AG04449 (cell line): ENCODE measurements around the gene NOSIP.

ENCODE experiments used
- CTCF ChIA-PET: fragments of 350-600 bp; formaldehyde crosslinking; extraction: SDS; loops from one replicate; lab custom pipeline; 2021; ENCODE audit warnings: antibody characterized with exemption; lab: Yijun Ruan, JAX
- POLR2A ChIA-PET: fragments of 400-600, 350-600 bp; formaldehyde crosslinking; extraction: SDS; loops from one replicate; lab custom pipeline; 2020; ENCODE audit warnings: antibody characterized with exemption, inconsistent platforms; lab: Yijun Ruan, JAX
- DNase-seq: peaks from one replicate; pipeline ENCODE4 v3.0.0-alpha.2; 2010; ENCODE audit warnings: low read depth, low spot score
- H3K4me3 ChIP-seq: 2 replicates; pipeline ENCODE4 v1.5.1; 2011; ENCODE audit warnings: low read depth, mild to moderate bottlenecking, control low read depth, low read length
- TF ChIP-seq, protein P1 (sequence below): IDR thresholded peaks from one replicate; pipeline ENCODE4 v1.5.1; 2011; ENCODE audit warnings: mild to moderate bottlenecking, moderate library complexity, low read length, control low read depth, inconsistent platforms; ENCODE audit not compliant: insufficient read depth; ENCODE audit errors: missing control alignments

The NOSIP gene

GRCh38 chr19:49513746-49514118, 66.6 kb downstream of the NOSIP start:
- H3K4me3 ChIP-seq = peak overlapping the region; percentile 15; the same call in 1 of the 2 replicates
- ChIA-PET CTCF (interaction anchor here (0.9 to 2.4 kb wide), 3 partner anchors 49 to 166 kb away, joined by 3 to 22 read pairs (median 3); no protein-coding TSS in a partner anchor), POLR2A (no interaction called here)

DNA sequence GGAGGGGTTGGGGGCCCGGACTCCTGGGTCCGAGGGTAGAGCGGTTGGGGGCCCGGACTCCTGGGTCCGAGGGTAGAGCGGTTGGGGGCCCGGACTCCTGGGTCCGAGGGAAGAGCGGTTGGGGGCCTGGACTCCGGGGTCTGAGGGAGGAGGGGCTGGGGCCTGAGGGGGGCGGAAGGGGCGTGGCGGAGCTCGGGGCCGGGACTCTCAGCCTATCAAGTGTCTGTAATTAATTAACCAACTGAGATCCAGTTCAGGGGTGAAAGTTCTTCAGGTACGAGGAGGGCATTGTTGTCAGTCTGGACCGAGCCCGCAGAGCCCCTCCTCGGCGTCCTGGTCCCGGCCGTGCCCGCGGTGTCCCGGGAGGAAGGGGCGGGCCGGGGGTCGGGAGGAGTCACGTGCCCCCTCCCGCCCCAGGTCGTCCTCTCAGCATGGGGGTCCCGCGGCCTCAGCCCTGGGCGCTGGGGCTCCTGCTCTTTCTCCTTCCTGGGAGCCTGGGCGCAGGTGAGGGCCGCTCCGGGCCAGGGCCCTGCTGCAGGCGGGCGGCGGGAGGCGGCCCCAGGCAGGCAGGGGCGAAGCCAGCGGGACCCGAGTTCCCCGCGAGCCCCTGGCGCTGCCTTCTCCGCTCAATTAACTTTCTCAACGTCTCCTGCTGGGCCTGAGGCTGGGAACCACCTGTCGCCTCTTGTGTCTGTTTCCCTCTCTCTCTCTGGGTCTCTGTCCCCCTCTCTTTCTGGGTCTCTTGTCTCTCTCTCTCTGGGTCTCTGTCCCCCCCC, 67.2 kb downstream of the NOSIP start:
- TF ChIP-seq, protein P1, sequence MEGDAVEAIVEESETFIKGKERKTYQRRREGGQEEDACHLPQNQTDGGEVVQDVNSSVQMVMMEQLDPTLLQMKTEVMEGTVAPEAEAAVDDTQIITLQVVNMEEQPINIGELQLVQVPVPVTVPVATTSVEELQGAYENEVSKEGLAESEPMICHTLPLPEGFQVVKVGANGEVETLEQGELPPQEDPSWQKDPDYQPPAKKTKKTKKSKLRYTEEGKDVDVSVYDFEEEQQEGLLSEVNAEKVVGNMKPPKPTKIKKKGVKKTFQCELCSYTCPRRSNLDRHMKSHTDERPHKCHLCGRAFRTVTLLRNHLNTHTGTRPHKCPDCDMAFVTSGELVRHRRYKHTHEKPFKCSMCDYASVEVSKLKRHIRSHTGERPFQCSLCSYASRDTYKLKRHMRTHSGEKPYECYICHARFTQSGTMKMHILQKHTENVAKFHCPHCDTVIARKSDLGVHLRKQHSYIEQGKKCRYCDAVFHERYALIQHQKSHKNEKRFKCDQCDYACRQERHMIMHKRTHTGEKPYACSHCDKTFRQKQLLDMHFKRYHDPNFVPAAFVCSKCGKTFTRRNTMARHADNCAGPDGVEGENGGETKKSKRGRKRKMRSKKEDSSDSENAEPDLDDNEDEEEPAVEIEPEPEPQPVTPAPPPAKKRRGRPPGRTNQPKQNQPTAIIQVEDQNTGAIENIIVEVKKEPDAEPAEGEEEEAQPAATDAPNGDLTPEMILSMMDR = no peak
- ChIA-PET POLR2A (interaction anchor here (0.8 to 0.9 kb wide), 2 partner anchors 14 to 160 kb away, joined by 3 to 6 read pairs; partner anchors contain the start of gene RCN3), CTCF (interaction anchor here (0.9 to 2.4 kb wide), 3 partner anchors 49 to 166 kb away, joined by 3 to 22 read pairs (median 3); no protein-coding TSS in a partner anchor)
- DNase-seq = no peak
- H3K4me3 ChIP-seq = peak overlapping the region; percentile 56

More at GRCh38 chr19:49513746-49514118, 66.6 kb downstream of the NOSIP start:
- DNase-seq = no peak
- TF ChIP-seq, protein P1 = no peak

DNA sequence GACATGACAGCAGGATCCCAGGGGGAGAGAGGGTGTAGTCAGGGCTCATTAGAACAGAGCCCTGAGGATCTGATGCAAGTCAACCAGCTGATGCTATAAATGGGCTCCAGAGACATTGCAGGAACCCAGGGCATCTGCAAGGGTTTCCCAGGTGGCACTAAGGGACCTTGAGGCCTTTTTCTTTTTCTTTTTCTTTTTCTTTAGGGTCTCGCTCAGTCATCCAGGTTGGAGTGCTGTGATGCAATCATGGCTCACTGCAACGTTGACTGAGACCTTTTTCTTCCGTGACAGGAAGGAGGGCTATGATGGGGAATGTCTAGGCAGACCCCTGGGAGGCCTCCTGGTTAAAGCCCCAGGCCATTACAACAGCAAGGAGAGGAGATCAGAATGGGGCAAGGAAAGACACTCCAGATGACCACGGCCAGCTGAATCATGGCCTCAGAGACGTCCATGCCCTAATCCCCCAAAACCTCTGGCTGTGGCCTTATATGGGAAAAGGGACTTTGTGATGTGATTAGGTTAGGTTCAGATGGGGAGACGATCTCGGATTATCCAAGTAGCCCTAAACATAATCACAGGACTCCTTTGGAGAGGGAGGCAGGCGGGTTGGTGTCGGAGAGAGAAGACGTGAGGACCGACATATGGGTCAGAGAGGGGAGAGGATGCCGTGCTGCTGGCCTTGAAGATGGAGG, 72.4 kb downstream of the NOSIP start:
- ChIA-PET POLR2A (interaction anchor here (0.6 kb wide), 1 partner anchor 20 kb away, joined by 3 read pairs; no protein-coding TSS in a partner anchor), CTCF (interaction anchor here (1.0 to 10.6 kb wide), 5 partner anchors 46 to 167 kb away, joined by 3 to 197 read pairs (median 4); partner anchors contain the start of gene ALDH16A1)
- no peak for DNase-seq
- TF ChIP-seq, protein P1 = no peak
- H3K4me3 ChIP-seq = no peak overlapping the region

DNA sequence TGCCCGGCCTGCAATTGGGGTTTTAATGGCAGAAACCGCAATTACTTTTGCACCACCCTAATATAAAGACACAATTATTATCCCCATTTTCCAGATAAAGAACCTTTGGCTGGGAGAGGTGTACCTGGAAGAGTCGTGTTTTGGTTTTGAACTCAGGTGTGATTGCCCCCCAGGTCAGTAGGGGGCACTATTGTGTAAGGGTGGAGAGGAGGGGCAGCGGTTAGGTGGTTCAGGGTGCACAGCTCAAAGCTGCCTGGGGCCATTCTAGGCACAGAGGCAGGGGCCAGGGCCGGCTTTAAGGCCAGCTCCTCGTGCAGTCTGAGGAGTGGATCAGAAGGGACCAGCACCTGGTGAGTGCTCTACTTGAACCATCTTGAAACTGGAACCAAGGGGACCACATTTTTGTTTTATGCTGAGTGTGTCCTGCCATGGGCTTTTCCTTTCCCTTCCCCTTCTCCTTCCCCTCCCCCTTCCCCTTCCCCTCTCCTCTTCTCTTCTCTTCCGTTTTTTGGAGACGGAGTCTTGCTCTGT, 73.7 kb downstream of the NOSIP start:
- TF ChIP-seq, protein P1 = peak; percentile 68
- H3K4me3 ChIP-seq = no peak overlapping the region
- CTCF ChIA-PET = interaction anchor here (0.7 to 10.6 kb wide), 15 partner anchors 8 to 173 kb away, joined by 3 to 197 read pairs (median 4); partner anchors contain the start of genes NOSIP and RCN3
- DNase-seq = no peak
- POLR2A ChIA-PET = no interaction called here
